ENCODE data around the gene IL20RA.

Gene IL20RA

GRCh38 chr6:137070303-137070702, 25.5 kb upstream of the IL20RA start:
- H3K4me3 ChIP-seq (ENCODE audit: low read length), result no peak overlapping the region
- no peak for TF ChIP-seq ZNF274 (IDR thresholded peaks at IDR 0.05; ENCODE audit: low read depth, low read length)

GRCh38 chr6:137067399-137067798, 22.6 kb upstream of the IL20RA start:
- H3K4me3 ChIP-seq (ENCODE audit: low read length), result no peak overlapping the region

GRCh38 chr6:137058037-137058436, 13.3 kb upstream of the IL20RA start:
- no peak for TF ChIP-seq ZNF274 (IDR thresholded peaks at IDR 0.05; ENCODE audit: low read depth, low read length)
- no peak overlapping the region for H3K4me3 ChIP-seq (ENCODE audit: low read length)

More at GRCh38 chr6:137067399-137067798, 22.6 kb upstream of the IL20RA start:
- TF ChIP-seq ZNF274 (IDR thresholded peaks at IDR 0.05; ENCODE audit: low read depth, low read length), result no peak

DNA sequence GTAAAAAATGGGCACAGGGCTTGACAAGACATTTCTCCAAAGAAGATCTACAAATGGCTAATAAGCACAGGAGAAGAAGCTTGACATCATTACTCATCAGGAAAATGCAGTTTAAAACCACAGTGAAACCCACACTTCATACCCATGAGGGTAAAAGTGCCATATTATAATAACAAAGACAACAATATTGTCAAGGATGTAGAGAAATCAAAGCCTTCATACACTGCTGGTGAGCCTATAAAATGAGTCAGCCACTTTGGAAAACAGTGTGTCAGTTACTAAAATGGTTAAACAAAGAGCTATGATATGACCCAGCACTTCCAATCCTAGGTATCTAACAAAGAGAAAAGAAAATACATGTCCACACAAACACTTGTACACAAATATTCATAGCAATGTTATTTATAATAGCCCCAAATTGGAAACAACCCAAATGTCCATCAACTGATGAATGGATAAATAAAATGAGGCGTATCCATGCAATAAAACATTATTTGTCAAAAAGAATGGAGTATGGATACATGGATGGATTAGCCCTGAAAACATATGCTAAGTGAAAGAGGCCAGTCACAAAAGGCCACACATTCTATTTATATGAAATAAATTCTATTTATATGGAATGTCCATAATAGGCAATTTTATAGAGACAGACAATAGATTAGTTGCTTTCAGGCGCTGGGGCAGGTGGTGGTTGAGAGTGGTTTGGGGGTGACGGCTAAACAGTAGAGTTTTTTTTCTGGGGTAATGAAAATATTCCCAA, 11.5 kb upstream of the IL20RA start:
- no peak for TF ChIP-seq ZNF274 (IDR thresholded peaks at IDR 0.05; ENCODE audit: low read depth, low read length)
- H3K4me3 ChIP-seq (ENCODE audit: low read length), result no peak overlapping the region

DNA sequence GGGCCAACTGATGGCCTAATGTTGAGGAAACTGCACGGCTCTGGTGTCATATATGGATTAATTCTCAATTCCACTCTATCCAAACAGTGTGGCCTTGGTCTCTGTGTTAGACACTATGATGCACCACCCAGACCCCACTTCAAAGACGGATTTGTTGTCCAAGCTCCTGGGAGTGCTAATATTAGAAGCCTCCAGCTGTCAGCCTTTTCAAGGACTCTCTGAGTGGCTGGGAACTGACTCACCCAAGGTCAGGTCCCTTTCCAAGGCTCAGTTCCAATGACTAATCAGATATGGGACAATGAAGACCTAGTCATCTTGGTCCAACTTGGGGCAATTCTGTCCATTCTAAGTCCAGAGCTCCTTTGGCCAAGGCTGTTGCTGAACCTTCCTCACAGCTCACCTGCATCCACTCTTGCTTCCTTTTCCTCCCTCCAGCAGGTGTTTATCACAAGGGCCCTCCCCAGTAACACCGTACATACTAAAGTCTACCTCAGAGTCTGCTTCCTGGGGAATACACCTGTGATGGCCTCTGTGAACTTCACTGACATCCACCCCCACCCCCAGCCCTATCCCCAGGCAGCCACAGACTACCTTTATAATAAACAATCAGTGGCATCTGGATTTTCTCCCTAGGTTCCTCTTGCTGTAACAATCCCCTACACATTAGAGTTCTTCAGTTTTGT, 7.2 kb upstream of the IL20RA start:
- TF ChIP-seq ZNF274 (IDR thresholded peaks at IDR 0.05; ENCODE audit: low read depth, low read length), result no peak

DNA sequence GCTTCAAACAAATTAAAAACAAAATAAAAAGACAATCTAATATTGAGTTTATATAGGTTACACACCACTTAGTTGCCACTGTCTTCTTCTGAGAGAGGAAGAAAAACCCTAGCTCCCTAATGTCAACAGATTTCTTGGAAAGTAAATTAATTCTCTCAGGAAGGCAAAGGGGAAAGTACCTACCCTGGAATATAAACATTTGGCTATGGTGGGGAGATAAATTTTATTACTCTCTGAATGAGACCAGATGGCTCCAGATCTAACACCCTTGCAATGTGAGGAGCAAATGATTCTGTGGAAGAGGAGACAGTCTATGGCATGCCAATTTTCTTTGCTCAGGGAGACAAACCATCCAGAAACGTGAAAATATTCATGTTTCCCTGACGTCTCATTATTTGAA, 4.3 kb upstream of the IL20RA start:
- H3K4me3 ChIP-seq (ENCODE audit: low read length), result no peak overlapping the region
- no peak for TF ChIP-seq ZNF274 (IDR thresholded peaks at IDR 0.05; ENCODE audit: low read depth, low read length)

More for the DNA sequence above, 7.2 kb upstream of the IL20RA start:
- no peak overlapping the region for H3K4me3 ChIP-seq (ENCODE audit: low read length)

DNA sequence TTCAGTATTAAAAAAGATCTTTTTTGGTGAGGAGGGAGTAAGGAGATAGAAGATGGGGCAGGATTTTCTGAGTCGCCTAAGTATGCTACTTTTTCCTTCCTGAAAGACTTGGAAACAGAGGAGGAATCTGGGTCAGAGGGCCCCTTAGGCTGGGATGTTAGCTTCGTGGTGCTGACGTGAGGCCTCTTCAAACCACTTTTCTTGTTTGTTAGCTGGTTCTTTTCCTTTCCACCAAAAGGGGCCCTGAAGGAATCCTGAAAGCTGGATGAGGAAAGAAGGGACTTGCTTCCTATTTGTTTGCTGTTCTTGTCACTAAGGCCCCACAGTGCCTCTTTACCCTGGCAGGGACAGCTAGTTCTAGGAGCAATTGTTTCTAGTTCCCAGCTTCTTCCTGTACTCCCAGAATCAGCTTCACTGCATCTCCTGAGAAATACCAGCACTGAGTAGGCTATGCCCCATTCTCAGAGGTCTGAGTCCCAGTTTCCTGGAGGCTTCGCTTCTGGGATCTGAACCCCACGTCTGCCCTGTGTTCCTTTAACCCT, 2.2 kb upstream of the IL20RA start:
- H3K4me3 ChIP-seq (ENCODE audit: low read length), result no peak overlapping the region
- TF ChIP-seq ZNF274 (IDR thresholded peaks at IDR 0.05; ENCODE audit: low read depth, low read length), result no peak

GRCh38 chr6:137045222-137045789, 541 bp upstream of the IL20RA start:
- H3K4me3 ChIP-seq (ENCODE audit: low read length), result no peak overlapping the region

DNA sequence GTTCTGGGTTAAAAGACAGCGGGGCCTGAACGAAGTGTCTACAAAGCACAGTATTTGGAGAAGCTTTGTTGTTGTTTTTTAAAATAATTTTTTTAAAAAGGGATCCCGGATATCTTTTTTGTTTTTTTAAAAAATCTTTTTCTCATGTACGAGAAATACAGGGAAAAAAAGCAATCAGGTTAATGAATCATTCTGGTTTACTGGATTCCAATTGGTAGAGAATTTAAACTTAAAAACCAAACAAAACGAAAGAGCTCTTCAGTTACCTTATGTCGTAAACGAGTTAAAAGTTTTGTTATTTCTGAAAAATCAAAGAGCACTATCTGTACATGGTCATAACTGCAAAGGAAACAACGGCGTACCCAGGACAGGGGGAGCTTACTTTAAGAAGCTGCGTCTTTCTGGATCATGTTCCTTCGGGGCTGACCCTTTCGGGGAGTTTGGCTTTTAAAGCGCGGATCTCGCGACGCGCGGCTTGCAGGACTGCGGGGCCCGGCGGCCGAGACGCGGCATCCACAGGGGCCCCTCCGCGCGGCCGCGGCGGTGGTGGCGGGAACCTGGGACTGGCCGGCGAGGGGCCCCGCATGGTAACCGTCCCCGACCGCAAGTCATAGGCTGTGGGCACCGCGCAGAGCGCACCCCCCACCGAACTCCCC, 927 bp downstream of the IL20RA start:
- no peak for TF ChIP-seq ZNF274 (IDR thresholded peaks at IDR 0.05; ENCODE audit: low read depth, low read length)
- peak overlapping the region; percentile 75 for H3K4me3 ChIP-seq (ENCODE audit: low read length)

More at GRCh38 chr6:137045222-137045789, 541 bp upstream of the IL20RA start:
- TF ChIP-seq ZNF274 (IDR thresholded peaks at IDR 0.05; ENCODE audit: low read depth, low read length), result no peak

DNA sequence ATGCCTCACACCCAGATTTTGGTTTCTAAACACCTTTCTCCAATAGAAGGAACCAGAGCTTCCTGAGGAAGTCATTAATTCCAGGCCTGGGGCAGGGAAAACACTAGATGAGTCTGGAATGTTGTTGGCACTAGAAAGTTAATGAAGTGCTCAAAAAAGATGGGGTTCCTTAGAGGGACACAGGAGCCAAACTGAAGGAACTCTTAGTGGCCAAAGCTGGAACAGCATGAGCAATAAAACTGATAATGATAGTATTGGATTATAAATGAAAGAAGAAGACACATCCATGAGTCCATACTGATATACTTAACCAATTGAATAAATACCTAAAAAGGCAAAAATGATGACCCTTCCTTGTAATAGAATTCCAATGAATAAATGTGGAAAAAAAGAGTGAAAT, 4.4 kb downstream of the IL20RA start:
- no peak for TF ChIP-seq ZNF274 (IDR thresholded peaks at IDR 0.05; ENCODE audit: low read depth, low read length)

GRCh38 chr6:137039010-137039409, 5.8 kb downstream of the IL20RA start:
- TF ChIP-seq ZNF274 (IDR thresholded peaks at IDR 0.05; ENCODE audit: low read depth, low read length), result no peak
- no peak overlapping the region for H3K4me3 ChIP-seq (ENCODE audit: low read length)

More for the DNA sequence above, 4.4 kb downstream of the IL20RA start:
- H3K4me3 ChIP-seq (ENCODE audit: low read length), result no peak overlapping the region

- TF ChIP-seq ZNF274 (IDR thresholded peaks at IDR 0.05; ENCODE audit: low read depth, low read length), result no peak
- no peak overlapping the region for H3K4me3 ChIP-seq (ENCODE audit: low read length)
Measured at GRCh38 chr6:137036566-137037300, 8.0 kb downstream of the IL20RA start.

- H3K4me3 ChIP-seq (ENCODE audit: low read length), result no peak overlapping the region
Measured at GRCh38 chr6:137033828-137034227, 10.9 kb downstream of the IL20RA start.

More at GRCh38 chr6:137033828-137034227, 10.9 kb downstream of the IL20RA start:
- TF ChIP-seq ZNF274 (IDR thresholded peaks at IDR 0.05; ENCODE audit: low read depth, low read length), result no peak
